ENCODE measurements around the gene SHISA9.

DNA sequence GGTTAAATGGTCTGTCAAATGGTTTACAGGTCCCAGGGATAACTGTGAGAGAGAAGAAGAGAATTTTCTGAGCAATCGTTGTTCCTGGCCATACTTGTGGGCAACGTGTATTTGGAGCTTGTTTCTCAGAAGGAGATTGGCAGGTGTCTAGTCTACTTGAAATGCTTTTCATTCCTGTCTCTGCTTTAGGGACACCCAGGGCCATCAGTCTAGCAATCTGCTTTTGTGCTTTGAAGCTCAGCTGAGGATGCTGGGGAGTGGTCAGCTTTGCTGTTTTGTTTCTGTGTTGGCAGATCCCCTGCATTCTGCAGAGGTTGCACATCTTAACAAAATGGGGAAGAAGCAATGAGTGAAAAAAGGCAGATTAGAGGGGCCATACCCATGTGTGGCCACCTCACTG, 193.7 kb downstream of the SHISA9 start:
- TF ChIP-seq, protein P1, sequence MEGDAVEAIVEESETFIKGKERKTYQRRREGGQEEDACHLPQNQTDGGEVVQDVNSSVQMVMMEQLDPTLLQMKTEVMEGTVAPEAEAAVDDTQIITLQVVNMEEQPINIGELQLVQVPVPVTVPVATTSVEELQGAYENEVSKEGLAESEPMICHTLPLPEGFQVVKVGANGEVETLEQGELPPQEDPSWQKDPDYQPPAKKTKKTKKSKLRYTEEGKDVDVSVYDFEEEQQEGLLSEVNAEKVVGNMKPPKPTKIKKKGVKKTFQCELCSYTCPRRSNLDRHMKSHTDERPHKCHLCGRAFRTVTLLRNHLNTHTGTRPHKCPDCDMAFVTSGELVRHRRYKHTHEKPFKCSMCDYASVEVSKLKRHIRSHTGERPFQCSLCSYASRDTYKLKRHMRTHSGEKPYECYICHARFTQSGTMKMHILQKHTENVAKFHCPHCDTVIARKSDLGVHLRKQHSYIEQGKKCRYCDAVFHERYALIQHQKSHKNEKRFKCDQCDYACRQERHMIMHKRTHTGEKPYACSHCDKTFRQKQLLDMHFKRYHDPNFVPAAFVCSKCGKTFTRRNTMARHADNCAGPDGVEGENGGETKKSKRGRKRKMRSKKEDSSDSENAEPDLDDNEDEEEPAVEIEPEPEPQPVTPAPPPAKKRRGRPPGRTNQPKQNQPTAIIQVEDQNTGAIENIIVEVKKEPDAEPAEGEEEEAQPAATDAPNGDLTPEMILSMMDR (conservative IDR thresholded peaks at IDR 0.05; ENCODE audit: low read depth, low read length) = no peak
- TF ChIP-seq MAFK (IDR thresholded peaks at IDR 0.05; ENCODE audit: low read depth, low read length) (no peak), POLR2A (IDR thresholded peaks at IDR 0.05; ENCODE audit: low read depth, low read length) (no peak), RCOR1 (IDR thresholded peaks at IDR 0.05; ENCODE audit: insufficient replicate concordance, low read length) (no peak), RFX5 (IDR thresholded peaks at IDR 0.05; ENCODE audit: low read depth, low read length) (no peak), CEBPB (IDR thresholded peaks at IDR 0.05; ENCODE audit: low read depth, low read length) (no peak), MXI1 (IDR thresholded peaks at IDR 0.05; ENCODE audit: borderline replicate concordance, low read depth, low read length) (no peak), RAD21 (IDR thresholded peaks at IDR 0.05; ENCODE audit: low read length) (no peak), SMC3 (IDR thresholded peaks at IDR 0.05; ENCODE audit: low read depth, low read length) (no peak), FOS (IDR thresholded peaks at IDR 0.05; ENCODE audit: low read depth, low read length) (no peak), BHLHE40 (IDR thresholded peaks at IDR 0.05; ENCODE audit: low read depth, low read length) (no peak), MAZ (IDR thresholded peaks at IDR 0.05; ENCODE audit: borderline replicate concordance, low read depth, low read length) (no peak)
- TF ChIP-seq, protein P2, sequence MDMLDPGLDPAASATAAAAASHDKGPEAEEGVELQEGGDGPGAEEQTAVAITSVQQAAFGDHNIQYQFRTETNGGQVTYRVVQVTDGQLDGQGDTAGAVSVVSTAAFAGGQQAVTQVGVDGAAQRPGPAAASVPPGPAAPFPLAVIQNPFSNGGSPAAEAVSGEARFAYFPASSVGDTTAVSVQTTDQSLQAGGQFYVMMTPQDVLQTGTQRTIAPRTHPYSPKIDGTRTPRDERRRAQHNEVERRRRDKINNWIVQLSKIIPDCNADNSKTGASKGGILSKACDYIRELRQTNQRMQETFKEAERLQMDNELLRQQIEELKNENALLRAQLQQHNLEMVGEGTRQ (IDR thresholded peaks at IDR 0.05; ENCODE audit: low read depth, low read length) = no peak
- TF ChIP-seq, protein P3, sequence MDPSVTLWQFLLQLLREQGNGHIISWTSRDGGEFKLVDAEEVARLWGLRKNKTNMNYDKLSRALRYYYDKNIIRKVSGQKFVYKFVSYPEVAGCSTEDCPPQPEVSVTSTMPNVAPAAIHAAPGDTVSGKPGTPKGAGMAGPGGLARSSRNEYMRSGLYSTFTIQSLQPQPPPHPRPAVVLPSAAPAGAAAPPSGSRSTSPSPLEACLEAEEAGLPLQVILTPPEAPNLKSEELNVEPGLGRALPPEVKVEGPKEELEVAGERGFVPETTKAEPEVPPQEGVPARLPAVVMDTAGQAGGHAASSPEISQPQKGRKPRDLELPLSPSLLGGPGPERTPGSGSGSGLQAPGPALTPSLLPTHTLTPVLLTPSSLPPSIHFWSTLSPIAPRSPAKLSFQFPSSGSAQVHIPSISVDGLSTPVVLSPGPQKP (IDR thresholded peaks at IDR 0.05; ENCODE audit: borderline replicate concordance, low read depth, low read length) = no peak
